ENCODE measurements around the gene ERVW-1.
"Not testable (repeated sequence)": the region's sequence is repeated elsewhere in the genome, so short reads cannot be mapped to it uniquely, and the experiment has no call there.

Gene ERVW-1

GRCh38 chr7:92477681-92478080, at the start of gene ERVW-1:
Gene ERVW-1, minus strand, starts transcription at chr7:92477946. Its CDS starts 7,565 bp downstream, at chr7:92470381.
- DNase-seq = not testable (repeated sequence)

- DNase-seq = no peak
Observed at GRCh38 chr7:92523110-92523509, 45.4 kb upstream of the ERVW-1 start.

- no peak for DNase-seq
Observed at GRCh38 chr7:92520024-92520423, 42.3 kb upstream of the ERVW-1 start.

GRCh38 chr7:92517631-92518030, 39.9 kb upstream of the ERVW-1 start:
- no peak for DNase-seq

GRCh38 chr7:92513167-92513902, 35.6 kb upstream of the ERVW-1 start:
- DNase-seq = no peak

- DNase-seq = no peak
Observed at GRCh38 chr7:92508946-92509345, 31.2 kb upstream of the ERVW-1 start.

- no peak for DNase-seq
Observed at GRCh38 chr7:92506363-92506762, 28.6 kb upstream of the ERVW-1 start.

GRCh38 chr7:92504563-92504962, 26.8 kb upstream of the ERVW-1 start:
- no peak for DNase-seq

GRCh38 chr7:92503767-92504166, 26.0 kb upstream of the ERVW-1 start:
- no peak for DNase-seq

GRCh38 chr7:92498557-92498956, 20.8 kb upstream of the ERVW-1 start:
- no peak for DNase-seq

GRCh38 chr7:92496876-92497275, 19.1 kb upstream of the ERVW-1 start:
- DNase-seq = no peak

- no peak for DNase-seq
Observed at GRCh38 chr7:92489634-92490033, 11.9 kb upstream of the ERVW-1 start.

- no peak for DNase-seq
Observed at GRCh38 chr7:92487804-92488203, 10.1 kb upstream of the ERVW-1 start.

- no peak for DNase-seq
Observed at GRCh38 chr7:92485974-92486373, 8.2 kb upstream of the ERVW-1 start.

- no peak for DNase-seq
Observed at GRCh38 chr7:92485267-92485892, 7.6 kb upstream of the ERVW-1 start.

- DNase-seq = not testable (repeated sequence)
Observed at GRCh38 chr7:92484226-92484625, 6.5 kb upstream of the ERVW-1 start.

- DNase-seq = not testable (repeated sequence)
Observed at GRCh38 chr7:92483624-92484023, 5.9 kb upstream of the ERVW-1 start.

GRCh38 chr7:92479146-92479545, 1.4 kb upstream of the ERVW-1 start:
- DNase-seq = not testable (repeated sequence)

- DNase-seq = no peak
Observed at GRCh38 chr7:92478711-92479110, 965 bp upstream of the ERVW-1 start.

- no peak for DNase-seq
Observed at GRCh38 chr7:92478095-92478494, 349 bp upstream of the ERVW-1 start.

- DNase-seq = not testable (repeated sequence)
Observed at GRCh38 chr7:92475851-92476590, 1.7 kb downstream of the ERVW-1 start.

- DNase-seq = not testable (repeated sequence)
Observed at GRCh38 chr7:92475261-92475770, 2.4 kb downstream of the ERVW-1 start.

GRCh38 chr7:92473989-92474388, 3.8 kb downstream of the ERVW-1 start:
- DNase-seq = not testable (repeated sequence)

- DNase-seq = not testable (repeated sequence)
Observed at GRCh38 chr7:92468589-92468988, 9.2 kb downstream of the ERVW-1 start.

Measured in suppressor macrophage treated with lipopolysaccharide for 4 hours (primary cell).